T1000 (cell line): ENCODE results near the gene LGMN.

ENCODE experiments used
- DNase-seq: peaks from one replicate; lab custom pipeline; 2025; ENCODE audit warnings: mixed read lengths; lab: John Stamatoyannopoulos, UW

The LGMN gene

GRCh38 chr14:92726135-92726932 is 22.1 kb downstream of the LGMN start:
- peak; percentile 63 for DNase-seq

GRCh38 chr14:92724516-92725340 is 23.7 kb downstream of the LGMN start:
- DNase-seq = no peak

GRCh38 chr14:92719890-92720323 is 28.5 kb downstream of the LGMN start:
- DNase-seq = no peak

GRCh38 chr14:92719421-92719820 is 29.0 kb downstream of the LGMN start:
- DNase-seq = no peak

- DNase-seq = no peak
Measured at GRCh38 chr14:92718664-92719063, 29.8 kb downstream of the LGMN start.

GRCh38 chr14:92717571-92718042 is 30.8 kb downstream of the LGMN start:
- no peak for DNase-seq

- no peak for DNase-seq
Measured at GRCh38 chr14:92716131-92716530, 32.3 kb downstream of the LGMN start.

GRCh38 chr14:92714739-92715307 is 33.6 kb downstream of the LGMN start:
- peak; percentile 25 for DNase-seq

- DNase-seq = no peak
Measured at GRCh38 chr14:92712654-92713051, 35.8 kb downstream of the LGMN start.

- no peak for DNase-seq
Measured at GRCh38 chr14:92711976-92712653, 36.3 kb downstream of the LGMN start.

- DNase-seq = no peak
Measured at GRCh38 chr14:92710001-92710341, 38.5 kb downstream of the LGMN start.

GRCh38 chr14:92709340-92710000 is 39.0 kb downstream of the LGMN start:
- DNase-seq = no peak

GRCh38 chr14:92706386-92706785 is 42.0 kb downstream of the LGMN start:
- no peak for DNase-seq

GRCh38 chr14:92704821-92705220 is 43.6 kb downstream of the LGMN start:
- no peak for DNase-seq

- DNase-seq = no peak
Measured at GRCh38 chr14:92704036-92704804, 44.2 kb downstream of the LGMN start.

GRCh38 chr14:92703516-92703915 is 44.9 kb downstream of the LGMN start:
- DNase-seq = no peak

- DNase-seq = no peak
Measured at GRCh38 chr14:92702441-92702918, 45.9 kb downstream of the LGMN start.

GRCh38 chr14:92701826-92702225 is 46.6 kb downstream of the LGMN start:
- DNase-seq = no peak

- DNase-seq = no peak
Measured at GRCh38 chr14:92698393-92698792, 50.0 kb downstream of the LGMN start.

- no peak for DNase-seq
Measured at GRCh38 chr14:92696366-92696765, 52.1 kb downstream of the LGMN start.

GRCh38 chr14:92695562-92695961 is 52.9 kb downstream of the LGMN start:
- no peak for DNase-seq
